Skeletal muscle tissue (tissue), 4 donors: ENCODE measurements around the gene HPS1. TPM values are rescaled to one million over a fixed set of nuclear protein-coding genes. Genes with fewer than 3 reads are reported as not detected.

Source experiments
- H3K27ac ChIP-seq: one replicate; pipeline ENCODE4 v1.7.0; 2013; ENCODE audit warnings: mild to moderate bottlenecking, low read depth, low read length, inconsistent platforms
- H3K27me3 ChIP-seq, 3 donors: one replicate each; pipeline ENCODE4 v1.7.0; 2013; ENCODE audit warnings: low read length in 3 of 3; ENCODE audit not compliant: control insufficient read depth in 3 of 3, insufficient read depth in 3 of 3
- H3K36me3 ChIP-seq, 3 donors: one replicate each; pipeline ENCODE4 v1.7.0; 2013; ENCODE audit warnings: low read length in 3 of 3; ENCODE audit not compliant: control insufficient read depth in 3 of 3, insufficient read depth in 3 of 3
- H3K4me1 ChIP-seq, 3 donors: one replicate each; pipeline ENCODE4 v1.7.0; 2013; ENCODE audit warnings: low read length in 3 of 3, mild to moderate bottlenecking in 3 of 3; ENCODE audit not compliant: control insufficient read depth in 3 of 3, insufficient read depth in 3 of 3
- H3K4me3 ChIP-seq, 3 donors: one replicate each; pipeline ENCODE4 v1.7.0; 2013; ENCODE audit warnings: low read length in 3 of 3
- H3K9ac ChIP-seq, 3 donors: one replicate each; pipeline ENCODE4 v1.7.0; 2013; ENCODE audit warnings: low read length in 3 of 3, mild to moderate bottlenecking in 3 of 3, moderate library complexity in 2 of 3, low read depth in 1 of 3
- H3K9me3 ChIP-seq, 3 donors: one replicate each; pipeline ENCODE4 v1.7.0; 2013; ENCODE audit warnings: low read length in 3 of 3; ENCODE audit not compliant: control insufficient read depth in 3 of 3
- total RNA-seq: library from RNA; depleted of rRNA; stranded (reverse); fragments of >200 nt; gene quantifications from one replicate; pipeline ENCODE4 v1.2.3, GENCODE V29; 2014
- donor health status: Osteomylitis.

The HPS1 gene
- total RNA-seq, 1 donor from 2014 or later = 8.9 TPM

DNA sequence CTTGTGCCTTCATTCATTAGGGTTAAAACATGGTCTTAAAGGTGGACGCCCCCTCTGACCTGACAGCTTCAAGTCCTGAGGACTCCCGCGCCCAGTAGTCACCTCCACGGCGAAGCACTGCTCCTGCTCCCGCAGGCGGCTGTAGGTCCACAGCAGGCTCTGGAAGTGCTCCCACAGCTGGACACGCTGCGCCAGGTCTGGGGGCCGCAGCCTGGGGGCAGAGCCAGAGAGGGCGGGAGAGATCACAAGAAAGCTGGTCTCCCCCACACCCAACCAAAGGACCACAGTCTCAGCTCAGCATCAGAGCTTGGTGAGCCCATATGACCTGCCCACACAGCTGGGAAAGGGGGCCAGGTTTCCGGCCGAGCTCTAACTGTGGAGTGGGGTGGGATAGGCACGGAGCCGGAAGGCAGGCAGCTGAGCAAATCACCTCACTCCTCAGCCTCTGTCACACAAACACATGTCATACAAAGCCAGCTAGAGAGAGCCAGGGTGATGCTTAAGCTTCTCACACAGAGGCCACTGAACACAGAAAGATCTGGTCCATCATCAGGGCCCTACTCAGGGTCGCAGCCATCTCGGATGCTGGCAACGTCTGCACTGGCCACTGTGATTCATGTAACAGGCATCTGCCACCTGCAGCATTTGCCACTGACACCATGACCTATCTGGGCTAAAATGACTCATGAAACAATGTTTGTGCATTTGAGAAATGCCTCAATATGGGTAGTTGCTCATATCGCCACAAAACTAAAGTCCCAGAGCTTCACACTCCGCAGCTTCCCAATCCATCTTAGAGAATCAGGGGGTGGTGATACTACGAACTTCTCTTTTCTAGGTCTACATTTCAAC, 12.6 kb downstream of the HPS1 start:
- H3K36me3 ChIP-seq = peaks cover 43 to 58% (median 45%) of the 10 kb centered on the region in 3 donors
- H3K27ac ChIP-seq = no peak overlapping the region
- H3K9ac ChIP-seq = no peak overlapping the region
- H3K27me3 ChIP-seq = no peaks in the 10 kb centered on the region
- no peak overlapping the region for H3K4me3 ChIP-seq
- H3K9me3 ChIP-seq = no peaks in the 10 kb centered on the region
- no peaks in the 10 kb centered on the region for H3K4me1 ChIP-seq

DNA sequence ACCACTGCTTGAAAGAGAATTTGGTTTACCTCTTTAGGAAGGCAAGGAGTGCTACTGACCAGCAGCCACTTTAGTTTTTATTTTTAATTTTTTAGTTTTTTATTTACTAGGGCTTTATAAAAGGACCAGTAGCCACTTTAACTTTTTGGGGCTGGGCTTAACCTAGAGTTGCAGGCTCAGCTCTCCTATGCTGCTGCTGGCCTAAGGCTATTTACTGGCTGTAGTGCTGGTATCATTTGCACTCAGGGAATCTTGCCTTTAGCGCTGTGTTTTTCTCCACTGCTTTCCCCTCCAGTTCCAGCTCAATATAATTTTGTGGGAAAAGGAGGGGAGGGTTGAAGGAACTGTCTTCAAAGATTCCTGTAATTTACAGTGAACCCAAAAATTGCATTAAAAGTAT, 13.4 kb downstream of the HPS1 start:
- no peak overlapping the region for H3K9ac ChIP-seq
- no peaks in the 10 kb centered on the region for H3K9me3 ChIP-seq
- H3K4me3 ChIP-seq = no peak overlapping the region
- peaks cover 43 to 58% (median 46%) of the 10 kb centered on the region in 3 donors for H3K36me3 ChIP-seq
- H3K27me3 ChIP-seq = no peaks in the 10 kb centered on the region
- H3K4me1 ChIP-seq = no peaks in the 10 kb centered on the region
- no peak overlapping the region for H3K27ac ChIP-seq

DNA sequence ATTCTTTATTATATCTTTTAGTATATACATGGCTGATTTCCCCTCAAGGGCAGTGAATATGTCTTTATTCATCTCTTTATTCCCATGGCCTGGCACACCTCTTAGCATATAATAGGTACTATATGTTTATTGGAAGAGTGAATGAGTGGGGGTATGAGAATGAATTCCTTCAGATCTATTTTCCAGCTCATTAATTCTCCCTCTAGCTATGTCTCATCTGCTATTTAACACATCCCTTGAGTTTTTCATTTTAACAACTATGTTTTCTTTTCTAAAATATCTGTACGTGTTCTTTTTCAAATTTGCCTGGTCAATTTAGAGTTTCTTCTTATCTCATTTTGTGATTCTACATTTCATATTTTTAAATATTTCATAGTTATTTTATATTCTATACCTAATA, 14.4 kb downstream of the HPS1 start:
- Histone ChIP-seq H3K4me3 (no peak overlapping the region), H3K9me3 (no peaks in the 10 kb centered on the region), H3K36me3 (peaks cover 39 to 54% (median 51%) of the 10 kb centered on the region in 3 donors), H3K4me1 (no peaks in the 10 kb centered on the region), H3K9ac (no peak overlapping the region), H3K27me3 (no peaks in the 10 kb centered on the region), H3K27ac (no peak overlapping the region)

DNA sequence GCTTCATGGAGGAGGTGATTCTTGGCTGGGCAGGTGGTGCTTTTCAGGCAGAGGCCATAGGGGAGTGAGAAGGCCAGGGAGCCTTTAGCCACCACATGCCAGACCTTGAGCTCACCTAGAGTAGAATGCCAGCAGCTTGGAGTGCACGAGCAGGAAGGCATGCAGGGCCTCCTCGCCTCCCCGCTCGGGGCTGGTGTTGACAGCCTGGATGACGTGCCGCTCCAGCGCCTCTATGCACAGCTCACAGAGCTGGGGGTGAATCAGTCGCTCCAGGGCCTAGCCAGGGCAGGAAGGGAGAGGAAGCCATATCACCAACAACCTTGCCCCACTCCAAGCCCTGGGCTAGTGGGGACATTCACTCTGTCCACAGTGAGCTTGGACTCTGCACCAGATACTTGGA, 15.7 kb downstream of the HPS1 start:
- Histone ChIP-seq H3K36me3 (peaks cover 39 to 58% (median 53%) of the 10 kb centered on the region in 3 donors), H3K4me1 (no peaks in the 10 kb centered on the region), H3K4me3 (no peak overlapping the region), H3K27ac (no peak overlapping the region), H3K9ac (no peak overlapping the region), H3K27me3 (no peaks in the 10 kb centered on the region), H3K9me3 (no peaks in the 10 kb centered on the region)

DNA sequence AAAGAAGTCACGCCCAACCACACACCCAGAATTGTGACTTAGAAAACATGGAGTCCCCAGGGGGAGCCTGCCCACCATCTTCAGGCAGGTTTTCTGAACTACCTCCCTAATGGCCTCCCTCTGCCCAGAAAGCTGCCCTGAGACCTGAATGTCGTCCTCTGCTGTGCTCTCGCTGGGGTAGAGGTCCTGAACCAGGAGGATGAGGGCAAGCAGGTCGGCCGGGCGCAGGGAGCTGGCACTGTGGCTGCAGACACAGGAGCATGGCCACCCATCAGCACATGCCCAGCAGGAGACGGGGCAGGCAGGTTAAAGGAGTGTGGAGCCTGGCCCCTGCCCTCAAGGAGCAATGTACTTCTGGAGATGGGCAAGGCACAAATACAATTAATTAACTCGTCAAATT, 16.3 kb downstream of the HPS1 start:
- peaks cover 34 to 58% (median 49%) of the 10 kb centered on the region in 3 donors for H3K36me3 ChIP-seq
- no peaks in the 10 kb centered on the region for H3K9me3 ChIP-seq
- H3K27ac ChIP-seq = no peak overlapping the region
- H3K4me3 ChIP-seq = no peak overlapping the region
- no peak overlapping the region for H3K9ac ChIP-seq
- H3K4me1 ChIP-seq = no peaks in the 10 kb centered on the region
- H3K27me3 ChIP-seq = no peaks in the 10 kb centered on the region

DNA sequence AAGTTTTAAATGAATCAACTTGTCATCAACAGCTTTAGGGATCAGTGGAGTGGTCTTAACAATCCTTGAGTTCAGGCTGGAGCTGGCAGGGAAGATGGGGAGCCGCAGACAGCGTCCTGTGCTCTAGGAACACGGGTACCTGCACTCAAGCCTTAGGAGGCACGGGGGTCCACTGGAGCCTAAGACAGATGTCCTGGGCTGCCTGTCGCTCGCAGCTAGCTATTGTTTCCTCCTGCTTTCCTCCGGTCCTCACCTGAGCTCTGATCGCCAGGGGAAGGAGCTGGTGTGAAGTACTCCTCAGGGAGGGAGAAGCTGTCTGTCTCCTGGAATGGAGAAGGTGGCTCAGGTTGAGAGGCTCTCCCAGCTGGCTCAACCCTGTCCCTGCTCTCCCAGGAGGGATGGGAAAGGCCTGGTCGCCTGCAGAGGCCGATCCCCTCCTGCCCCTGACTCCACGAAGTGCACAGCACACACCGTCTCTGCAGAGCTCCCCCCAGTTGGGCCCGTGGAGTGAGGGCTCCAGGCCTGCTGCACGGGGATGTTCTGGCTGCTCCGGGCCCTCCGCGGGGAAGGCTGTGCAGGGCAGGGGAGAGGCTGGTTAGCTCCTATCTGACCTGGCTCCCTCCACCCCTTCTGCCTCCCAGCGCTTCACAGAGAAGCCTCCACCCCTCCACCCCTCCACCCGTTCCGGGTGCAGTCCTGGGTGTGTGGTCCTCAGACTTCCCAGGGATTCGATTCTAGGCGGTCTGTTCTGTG, 17.2 kb downstream of the HPS1 start:
- H3K36me3 ChIP-seq = peaks cover 25 to 52% (median 42%) of the 10 kb centered on the region in 3 donors

DNA sequence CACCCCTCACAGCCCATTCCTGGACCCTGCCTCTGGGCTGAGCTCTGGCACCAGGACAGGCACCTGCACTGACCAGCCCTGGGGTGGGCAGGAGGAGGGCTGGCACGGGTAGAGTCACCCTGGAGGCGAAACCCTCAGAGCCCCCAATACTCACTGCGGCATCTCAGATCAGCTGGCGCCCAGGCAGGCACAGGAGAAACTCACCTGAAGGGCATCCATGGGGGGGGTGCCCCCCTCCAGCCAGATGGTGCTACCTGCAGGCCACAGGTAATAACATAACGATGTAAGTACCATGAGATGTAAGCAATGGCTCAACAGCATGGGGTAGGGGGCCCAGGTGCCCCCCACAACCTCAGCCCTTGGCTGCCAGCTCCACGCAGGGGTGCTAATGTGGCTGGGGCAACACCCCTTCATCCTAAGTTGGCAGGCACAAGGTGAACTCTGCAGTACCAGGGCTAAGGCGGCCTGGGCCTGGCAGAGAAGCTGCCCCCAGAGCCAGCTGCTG, 19.7 kb downstream of the HPS1 start:
- Histone ChIP-seq H3K4me3 (no peak overlapping the region), H3K4me1 (no peaks in the 10 kb centered on the region), H3K9ac (no peak overlapping the region), H3K27ac (no peak overlapping the region), H3K27me3 (no peaks in the 10 kb centered on the region), H3K36me3 (peaks cover 21 to 42% (median 34%) of the 10 kb centered on the region in 3 donors), H3K9me3 (no peaks in the 10 kb centered on the region)

More for the DNA sequence above, 17.2 kb downstream of the HPS1 start:
- no peak overlapping the region for H3K9ac ChIP-seq
- no peak overlapping the region for H3K4me3 ChIP-seq
- H3K27me3 ChIP-seq = no peaks in the 10 kb centered on the region
- H3K9me3 ChIP-seq = no peaks in the 10 kb centered on the region
- no peaks in the 10 kb centered on the region for H3K4me1 ChIP-seq
- H3K27ac ChIP-seq = no peak overlapping the region

DNA sequence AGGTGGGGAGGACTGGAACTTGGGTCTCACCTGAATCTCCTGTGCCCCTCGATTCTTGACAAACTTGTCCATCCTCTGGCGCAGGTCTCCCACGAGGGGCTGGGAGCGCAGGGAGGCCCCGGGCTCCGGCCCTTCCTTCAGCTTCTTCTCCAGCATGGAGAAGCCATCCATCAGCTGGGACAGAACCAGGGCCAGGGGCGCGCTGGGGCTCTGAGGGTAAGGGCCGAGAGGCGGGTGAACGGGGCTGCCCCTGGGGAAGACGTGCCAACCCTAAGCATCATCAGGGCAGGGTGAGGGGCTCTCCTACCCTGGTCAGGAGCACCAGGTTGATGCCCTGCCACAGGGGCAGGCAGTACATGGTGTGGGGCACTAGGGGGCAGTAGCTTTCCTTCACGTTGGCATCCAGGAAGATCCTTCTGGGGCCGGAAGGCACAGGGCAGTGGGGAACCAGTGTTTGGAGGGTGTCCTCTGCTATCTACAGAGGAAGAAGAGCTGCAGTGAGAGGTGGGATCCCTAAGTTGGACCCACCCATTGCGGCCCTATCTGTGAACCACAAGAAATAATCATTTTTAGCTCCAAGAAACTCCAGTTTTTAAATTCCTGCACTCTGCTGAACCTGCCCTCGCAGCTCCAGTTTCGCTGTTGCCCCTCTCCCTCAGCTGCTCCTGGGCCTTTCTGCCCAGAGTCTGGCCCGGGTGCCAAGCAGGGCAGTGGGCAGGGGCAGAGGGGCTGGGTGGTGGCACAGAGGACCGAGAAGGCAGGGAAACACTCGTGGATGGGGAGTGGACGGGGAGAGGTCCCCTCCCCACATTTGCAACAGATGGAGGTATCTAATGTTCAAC, 21.0 kb downstream of the HPS1 start:
- H3K4me1 ChIP-seq = no peaks in the 10 kb centered on the region
- H3K27me3 ChIP-seq = no peaks in the 10 kb centered on the region
- H3K4me3 ChIP-seq = no peak overlapping the region
- H3K36me3 ChIP-seq = peaks cover 20 to 37% (median 30%) of the 10 kb centered on the region in 3 donors
- H3K9ac ChIP-seq = no peak overlapping the region
- H3K27ac ChIP-seq = no peak overlapping the region
- H3K9me3 ChIP-seq = no peaks in the 10 kb centered on the region

DNA sequence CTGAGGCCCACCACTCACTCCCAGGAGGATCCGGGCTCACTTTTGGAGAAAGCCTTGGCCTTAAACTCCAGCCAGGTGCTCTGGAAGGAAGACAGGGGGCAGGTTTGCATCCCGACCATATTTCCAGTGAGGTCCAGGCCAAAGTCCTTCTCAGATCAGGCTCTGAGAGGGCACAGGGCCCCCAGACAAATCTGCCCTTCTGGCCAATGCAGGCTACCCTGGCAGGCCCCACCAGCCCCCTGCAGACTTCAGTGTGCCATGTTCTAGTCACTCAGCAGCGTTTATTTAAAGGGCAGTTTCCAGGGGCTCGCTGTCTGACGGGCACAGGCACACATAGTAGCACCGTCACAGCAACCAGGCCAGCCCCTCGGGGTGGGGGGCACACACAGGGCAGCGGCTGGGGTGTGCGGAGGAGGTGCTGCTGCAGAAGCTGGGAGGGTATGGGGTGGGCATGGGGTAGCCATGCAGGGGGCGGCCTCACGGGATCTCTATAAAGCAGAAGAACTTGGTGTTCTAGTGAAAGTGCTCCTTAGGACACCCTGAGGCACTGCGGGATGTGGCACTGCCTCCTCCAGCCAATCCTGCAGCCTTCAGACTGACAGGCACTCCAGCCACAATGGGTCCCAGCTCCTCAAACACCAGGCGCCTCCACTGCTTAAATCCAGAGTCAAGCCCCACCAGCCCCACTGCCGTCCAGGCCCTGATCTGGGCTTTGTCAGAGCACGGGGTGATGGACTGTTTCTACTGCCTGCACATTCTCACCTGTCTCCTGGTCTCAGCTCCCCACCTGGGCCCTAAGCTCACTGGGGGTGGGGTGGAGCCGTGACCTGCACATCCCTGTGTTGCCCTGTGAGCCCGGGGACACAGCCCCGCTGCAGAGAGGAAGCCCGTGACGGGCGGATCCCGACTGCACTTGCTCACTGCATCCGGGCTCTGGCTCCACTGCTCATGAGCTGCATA, 22.2 kb downstream of the HPS1 start:
- Histone ChIP-seq H3K27ac (no peak overlapping the region), H3K27me3 (no peaks in the 10 kb centered on the region), H3K36me3 (peaks cover 24 to 32% (median 25%) of the 10 kb centered on the region in 3 donors), H3K4me1 (no peaks in the 10 kb centered on the region), H3K9me3 (no peaks in the 10 kb centered on the region), H3K9ac (no peak overlapping the region), H3K4me3 (no peak overlapping the region)
